RWPE2 (cell line): ENCODE measurements around the gene HERC5.

Experiments used
- ATAC-seq: fragments of 200-7000 bp; cut with Tn5 transposase; 3 replicates; pipeline ENCODE4 v1.9.1; 2021; ENCODE audit warnings: low read depth
- DNase-seq: peaks from one replicate; pipeline ENCODE4 v3.0.0-alpha.2; 2020; ENCODE audit warnings: low spot score
- H3K27ac ChIP-seq: fragments of 450-650 bp; 2 replicates; pipeline ENCODE4 v1.5.1; 2017; ENCODE audit warnings: mild to moderate bottlenecking; ENCODE audit not compliant: poor library complexity, severe bottlenecking
- H3K27me3 ChIP-seq: fragments of 250-450 bp; sonication (Bioruptor Pico); 2 replicates; pipeline ENCODE4 v1.5.1; 2021; ENCODE audit warnings: mild to moderate bottlenecking, moderate library complexity; ENCODE audit not compliant: insufficient read depth, poor library complexity, severe bottlenecking
- H3K36me3 ChIP-seq: fragments of 250-450 bp; sonication (Bioruptor Pico); 2 replicates; pipeline ENCODE4 v1.5.1; 2020; ENCODE audit warnings: low read depth, mild to moderate bottlenecking, moderate library complexity
- H3K4me1 ChIP-seq: fragments of 250-450 bp; sonication (Bioruptor Pico); 2 replicates; pipeline ENCODE4 v1.5.1; 2021; ENCODE audit warnings: mild to moderate bottlenecking, moderate library complexity; ENCODE audit not compliant: insufficient read depth, poor library complexity, severe bottlenecking
- H3K4me3 ChIP-seq: fragments of 250-450 bp; sonication (Bioruptor Pico); 2 replicates; pipeline ENCODE4 v1.5.1; 2021; ENCODE audit warnings: mild to moderate bottlenecking, moderate library complexity; ENCODE audit not compliant: severe bottlenecking
- H3K9me3 ChIP-seq: fragments of 250-450 bp; sonication (Bioruptor Pico); 2 replicates; pipeline ENCODE4 v1.5.1; 2021; ENCODE audit warnings: mild to moderate bottlenecking, moderate library complexity; ENCODE audit not compliant: severe bottlenecking
- CTCF ChIP-seq: fragments of 450-650 bp; IDR thresholded peaks from one replicate; pipeline ENCODE4 v1.5.1; 2017; ENCODE audit warnings: mild to moderate bottlenecking, moderate library complexity; ENCODE audit not compliant: poor library complexity, severe bottlenecking

Gene HERC5

GRCh38 chr4:88465653-88466192 is 8.8 kb downstream of the HERC5 start:
- Histone ChIP-seq H3K27ac (no peak overlapping the region), H3K27me3 (no peaks in the 10 kb centered on the region), H3K9me3 (no peaks in the 10 kb centered on the region), H3K36me3 (no peaks in the 10 kb centered on the region), H3K4me1 (no peaks in the 10 kb centered on the region), H3K4me3 (no peak overlapping the region)
- TF ChIP-seq CTCF = no peak
- ATAC-seq (no peak), DNase-seq (no peak)

- no peaks in the 10 kb centered on the region for H3K9me3 ChIP-seq
- H3K4me1 ChIP-seq = no peaks in the 10 kb centered on the region
- no peak overlapping the region for H3K27ac ChIP-seq
- TF ChIP-seq CTCF = no peak
- H3K4me3 ChIP-seq = no peak overlapping the region
- ATAC-seq (no peak), DNase-seq (no peak)
- no peaks in the 10 kb centered on the region for H3K36me3 ChIP-seq
- no peaks in the 10 kb centered on the region for H3K27me3 ChIP-seq
These were observed 10.5 kb downstream of the HERC5 start for GRCh38 chr4:88467392-88467791.

GRCh38 chr4:88477229-88477860 is 20.4 kb downstream of the HERC5 start:
- no peak overlapping the region for H3K4me3 ChIP-seq

GRCh38 chr4:88478247-88478646 is 21.3 kb downstream of the HERC5 start:
- Histone ChIP-seq H3K27me3 (no peaks in the 10 kb centered on the region), H3K9me3 (no peaks in the 10 kb centered on the region), H3K27ac (no peak overlapping the region), H3K4me3 (no peak overlapping the region), H3K36me3 (no peaks in the 10 kb centered on the region), H3K4me1 (no peaks in the 10 kb centered on the region)
- DNase-seq = no peak
- TF ChIP-seq CTCF = no peak
- ATAC-seq = no peak

More at GRCh38 chr4:88477229-88477860, 20.4 kb downstream of the HERC5 start:
- Histone ChIP-seq H3K27ac (no peak overlapping the region), H3K9me3 (no peaks in the 10 kb centered on the region), H3K36me3 (no peaks in the 10 kb centered on the region), H3K27me3 (no peaks in the 10 kb centered on the region), H3K4me1 (no peaks in the 10 kb centered on the region)
- no peak for ATAC-seq
- DNase-seq = no peak
- TF ChIP-seq CTCF = no peak

GRCh38 chr4:88481537-88481936 is 24.6 kb downstream of the HERC5 start:
- Histone ChIP-seq H3K27ac (no peak overlapping the region), H3K27me3 (no peaks in the 10 kb centered on the region), H3K4me1 (no peaks in the 10 kb centered on the region), H3K9me3 (no peaks in the 10 kb centered on the region), H3K4me3 (no peak overlapping the region), H3K36me3 (no peaks in the 10 kb centered on the region)
- DNase-seq = no peak
- TF ChIP-seq CTCF = no peak
- no peak for ATAC-seq
